AG10803 (cell line): ENCODE results near the gene SCGB3A2.
"Not testable (repeated sequence)": the region's sequence is repeated elsewhere in the genome, so short reads cannot be mapped to it uniquely, and the experiment has no call there.

Experiments used
- DNase-seq: peaks from one replicate; pipeline ENCODE4 v3.0.0; 2010; ENCODE audit warnings: low read depth
- H3K4me3 ChIP-seq: 2 replicates; pipeline ENCODE4 v1.5.1; 2011; ENCODE audit warnings: mild to moderate bottlenecking, low read length, control low read depth
- TF ChIP-seq, protein P1 (sequence below): conservative IDR thresholded peaks from 2 replicates; pipeline ENCODE4 v1.5.1; 2011; ENCODE audit warnings: mild to moderate bottlenecking, low read length, control low read depth, inconsistent platforms

The SCGB3A2 gene

DNA sequence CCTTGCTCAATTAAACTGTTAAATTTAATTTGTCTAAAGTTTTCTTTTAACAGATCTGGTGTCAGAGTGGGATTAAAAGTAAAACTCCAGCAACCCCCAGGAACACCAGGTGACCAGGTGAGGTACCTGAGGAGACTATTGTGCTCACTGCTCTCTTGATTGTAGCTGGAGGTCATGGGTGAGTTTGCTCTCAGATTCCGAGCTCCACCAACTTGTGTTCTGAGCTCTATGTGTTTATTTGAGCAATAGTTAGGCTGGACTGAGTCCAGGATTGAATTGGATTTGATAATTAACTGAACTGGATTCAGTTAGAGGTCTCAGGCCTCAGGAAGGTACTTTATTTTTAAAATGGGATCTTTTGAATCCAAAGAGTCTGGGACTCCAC lies 17.9 kb upstream of the SCGB3A2 start:
- no peak overlapping the region for H3K4me3 ChIP-seq
- DNase-seq, result no peak
- TF ChIP-seq, protein P1, sequence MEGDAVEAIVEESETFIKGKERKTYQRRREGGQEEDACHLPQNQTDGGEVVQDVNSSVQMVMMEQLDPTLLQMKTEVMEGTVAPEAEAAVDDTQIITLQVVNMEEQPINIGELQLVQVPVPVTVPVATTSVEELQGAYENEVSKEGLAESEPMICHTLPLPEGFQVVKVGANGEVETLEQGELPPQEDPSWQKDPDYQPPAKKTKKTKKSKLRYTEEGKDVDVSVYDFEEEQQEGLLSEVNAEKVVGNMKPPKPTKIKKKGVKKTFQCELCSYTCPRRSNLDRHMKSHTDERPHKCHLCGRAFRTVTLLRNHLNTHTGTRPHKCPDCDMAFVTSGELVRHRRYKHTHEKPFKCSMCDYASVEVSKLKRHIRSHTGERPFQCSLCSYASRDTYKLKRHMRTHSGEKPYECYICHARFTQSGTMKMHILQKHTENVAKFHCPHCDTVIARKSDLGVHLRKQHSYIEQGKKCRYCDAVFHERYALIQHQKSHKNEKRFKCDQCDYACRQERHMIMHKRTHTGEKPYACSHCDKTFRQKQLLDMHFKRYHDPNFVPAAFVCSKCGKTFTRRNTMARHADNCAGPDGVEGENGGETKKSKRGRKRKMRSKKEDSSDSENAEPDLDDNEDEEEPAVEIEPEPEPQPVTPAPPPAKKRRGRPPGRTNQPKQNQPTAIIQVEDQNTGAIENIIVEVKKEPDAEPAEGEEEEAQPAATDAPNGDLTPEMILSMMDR, result no peak

- TF ChIP-seq, protein P1, result no peak
- DNase-seq, result no peak
- H3K4me3 ChIP-seq, result no peak overlapping the region
These were observed 14.9 kb upstream of the SCGB3A2 start for GRCh38 chr5:147863454-147864158.

- no peak for DNase-seq
- H3K4me3 ChIP-seq, result no peak overlapping the region
- TF ChIP-seq, protein P1, result no peak
These were observed 9.4 kb upstream of the SCGB3A2 start for GRCh38 chr5:147869112-147869511.

- not testable (repeated sequence) for DNase-seq, H3K4me3 ChIP-seq
These were observed 8.6 kb upstream of the SCGB3A2 start for GRCh38 chr5:147869892-147870291.

- DNase-seq, H3K4me3 ChIP-seq: not testable (repeated sequence)
These were observed 6.4 kb upstream of the SCGB3A2 start for GRCh38 chr5:147871980-147872549.

DNA sequence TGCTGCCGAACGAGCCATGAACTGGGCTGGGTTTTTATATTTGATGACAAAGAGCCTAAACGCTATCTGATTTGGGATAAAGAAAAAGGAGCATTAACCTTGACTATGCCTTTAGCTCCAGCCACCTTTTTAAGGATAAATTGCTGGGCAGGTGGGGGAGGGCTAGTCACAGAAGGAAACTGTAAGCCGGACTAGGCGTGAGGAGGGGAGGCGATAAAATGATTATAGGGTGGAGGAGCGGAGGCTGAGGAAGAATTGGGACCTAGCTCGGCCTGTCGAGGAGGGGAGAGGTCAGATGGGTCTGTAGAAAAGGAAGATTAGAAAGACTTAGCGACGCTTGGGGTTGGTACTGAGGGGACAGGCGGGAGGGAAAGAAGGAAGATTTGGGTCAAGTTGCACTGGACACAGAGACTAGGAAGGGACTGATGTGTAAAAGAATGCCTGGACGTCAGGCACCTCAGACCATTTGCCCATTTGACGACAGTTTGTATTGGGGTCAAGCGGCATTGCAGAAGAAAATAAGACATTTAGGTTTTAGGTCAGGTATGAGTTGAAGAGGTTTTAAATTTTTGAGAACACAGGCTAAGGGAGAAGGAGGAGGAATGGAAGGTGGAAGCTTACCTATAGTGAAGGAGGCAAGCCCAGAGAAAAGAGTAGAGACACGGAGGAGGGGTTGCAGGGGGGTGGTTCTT lies 5.6 kb upstream of the SCGB3A2 start:
- not testable (repeated sequence) for DNase-seq, H3K4me3 ChIP-seq

- H3K4me3 ChIP-seq, DNase-seq: not testable (repeated sequence)
These were observed 4.2 kb upstream of the SCGB3A2 start for GRCh38 chr5:147874118-147874875.

DNA sequence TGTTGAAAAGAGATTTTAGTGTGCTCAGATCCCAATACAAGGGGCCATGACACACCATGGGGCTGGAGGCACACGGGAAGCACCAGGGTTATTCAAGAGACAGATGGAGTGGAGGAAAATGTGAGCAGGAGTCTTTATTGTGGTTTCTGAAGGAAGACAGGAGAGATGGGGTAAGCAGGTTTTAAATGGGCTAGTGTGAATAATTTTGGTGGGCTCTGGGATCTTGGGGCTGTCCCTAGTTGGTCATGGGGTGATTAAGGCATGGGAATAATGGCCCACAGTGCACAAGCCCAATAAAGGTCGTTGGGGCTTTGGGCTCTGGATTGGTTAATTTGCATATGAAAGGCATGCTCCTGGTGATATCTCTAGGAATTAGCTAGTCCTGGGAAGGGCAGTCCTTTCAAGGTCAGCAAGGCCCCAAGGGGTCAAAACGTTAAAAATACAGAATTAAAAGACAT lies 3.6 kb upstream of the SCGB3A2 start:
- no peak overlapping the region for H3K4me3 ChIP-seq
- DNase-seq, result no peak

More for the DNA sequence above, 3.6 kb upstream of the SCGB3A2 start:
- TF ChIP-seq, protein P1, result no peak
